GM19467 (cell line): ENCODE results near the gene FGF13.

Experiments
- ATAC-seq: cut with Tn5 transposase; IDR thresholded peaks from one replicate; pipeline ENCODE4 v1.9.1; 2021; ENCODE audit warnings: mild to moderate bottlenecking, moderate library complexity; ENCODE audit not compliant: unreplicated experiment

Gene FGF13

DNA sequence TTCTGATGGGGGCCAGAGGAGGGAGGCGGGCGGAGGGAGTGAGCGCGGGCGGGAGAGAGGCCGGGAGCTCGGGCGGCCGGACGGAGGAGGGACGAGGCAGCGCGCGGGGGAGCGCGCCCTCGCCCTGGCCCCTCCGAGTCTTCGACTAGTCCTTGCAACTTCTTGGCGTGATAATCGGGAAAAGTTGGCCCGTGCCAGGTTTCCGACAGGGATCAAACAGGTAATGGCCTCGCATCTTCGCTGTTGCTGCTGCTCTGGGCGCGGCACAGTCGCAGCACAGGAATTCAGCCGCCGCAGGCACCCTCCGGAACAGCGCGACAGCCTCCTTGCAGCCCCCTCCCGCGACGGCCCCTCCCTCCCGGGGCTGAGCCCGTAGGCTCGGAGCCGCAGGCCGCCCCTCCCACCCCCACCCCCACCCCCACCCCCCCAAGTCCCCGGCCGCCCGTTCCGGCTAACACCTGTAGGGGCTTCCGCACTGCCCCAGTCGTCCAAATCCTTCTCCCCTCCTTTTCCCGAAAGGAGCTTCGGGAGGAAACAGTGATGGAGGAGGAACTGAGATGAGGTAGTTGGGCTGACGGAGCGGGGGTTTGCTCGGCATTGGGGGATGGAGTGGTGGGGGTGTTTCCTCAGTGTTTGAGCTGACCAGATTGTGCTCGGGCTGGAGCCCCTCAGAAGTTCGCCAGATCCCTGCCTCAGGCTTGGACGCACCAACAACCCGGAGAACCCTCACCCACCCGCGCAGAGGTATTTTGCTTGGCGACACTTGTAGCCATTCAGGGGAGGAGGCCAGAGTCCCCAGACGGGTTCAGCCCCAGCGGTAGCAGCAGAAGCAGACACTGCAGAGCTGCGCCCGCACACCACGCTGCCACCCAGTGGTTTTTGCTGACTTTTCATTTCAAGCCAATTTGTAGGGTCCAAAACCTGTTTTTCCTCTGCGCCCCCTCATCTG lies at the start of gene FGF13:
FGF13 (minus strand) TSS at position 319 of the 949 bp plus-strand sequence. CDS start 714 bp downstream, outside the sequence.
- no peak for ATAC-seq

DNA sequence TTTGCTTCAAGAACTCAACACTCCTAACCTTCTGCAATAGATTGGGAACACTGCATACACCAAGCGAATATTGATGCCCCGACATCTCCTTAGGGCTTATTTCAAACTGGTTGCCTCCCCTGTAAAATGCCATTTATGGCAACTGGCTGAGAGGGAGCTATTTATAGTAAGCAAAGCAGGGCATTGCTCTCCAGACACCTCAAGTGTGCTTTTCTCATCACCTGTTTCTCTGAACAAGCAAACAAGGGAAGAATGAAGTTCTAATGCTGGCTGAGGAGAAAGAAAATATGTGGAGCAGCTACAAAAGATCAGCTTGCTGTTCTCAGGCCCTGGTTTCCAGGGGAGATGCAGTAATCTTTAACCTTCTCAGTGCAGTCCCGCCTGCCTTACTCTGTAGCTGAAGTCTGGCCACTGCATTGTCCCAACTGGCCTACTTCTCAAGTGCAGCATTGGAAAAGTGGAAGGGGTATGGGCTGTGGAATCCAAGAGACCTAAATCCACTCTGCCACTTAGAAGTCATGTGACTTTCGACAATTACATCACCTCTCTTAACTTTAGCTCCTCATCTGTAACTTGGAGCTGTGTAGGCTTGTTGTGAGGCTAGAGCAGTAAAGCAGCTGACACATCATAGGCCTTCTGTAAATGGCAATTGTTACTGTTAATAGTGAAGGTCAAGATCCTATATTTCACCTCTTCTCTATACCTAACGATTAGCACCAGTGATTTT lies 47.9 kb upstream of the FGF13 start:
- ATAC-seq = no peak

DNA sequence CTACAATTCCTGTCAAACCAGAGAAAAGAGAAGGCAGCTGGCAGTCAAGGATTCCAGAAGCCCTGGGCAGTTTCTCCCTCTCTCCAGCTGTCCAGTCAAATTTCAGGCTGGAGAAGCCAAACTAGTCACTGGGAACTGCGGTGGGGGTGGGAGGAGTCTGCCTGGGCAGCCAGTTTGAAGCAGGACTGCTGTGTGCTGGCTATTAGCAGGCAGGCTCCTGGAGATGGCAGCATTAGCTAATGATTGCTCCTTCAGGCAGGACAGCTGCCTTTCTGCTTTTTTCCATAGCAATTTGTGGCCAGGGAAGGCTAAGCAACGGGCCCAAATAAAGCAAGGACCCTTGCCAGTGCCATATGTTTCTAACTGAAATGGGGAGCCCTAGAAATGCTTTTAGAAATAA lies 44.7 kb upstream of the FGF13 start:
- ATAC-seq = no peak

DNA sequence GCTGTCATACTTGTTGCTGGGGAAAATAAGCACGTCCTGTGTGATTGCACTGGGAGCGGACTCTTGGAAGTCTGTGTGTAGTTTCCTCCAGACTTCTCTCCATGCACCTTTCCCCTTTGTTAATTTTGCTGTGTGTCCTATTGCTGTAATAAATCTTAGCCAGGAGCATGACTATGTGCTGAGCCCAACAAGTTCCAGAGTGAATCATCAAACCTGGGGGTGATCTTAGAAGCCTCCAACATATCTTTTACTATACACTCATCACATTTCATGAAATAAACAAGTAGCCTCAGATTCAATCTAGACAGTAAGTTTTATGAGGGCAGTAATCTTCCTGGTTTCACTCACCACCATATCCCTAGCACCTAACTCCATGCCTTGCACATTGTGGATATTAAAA lies 43.3 kb upstream of the FGF13 start:
- ATAC-seq = no peak

DNA sequence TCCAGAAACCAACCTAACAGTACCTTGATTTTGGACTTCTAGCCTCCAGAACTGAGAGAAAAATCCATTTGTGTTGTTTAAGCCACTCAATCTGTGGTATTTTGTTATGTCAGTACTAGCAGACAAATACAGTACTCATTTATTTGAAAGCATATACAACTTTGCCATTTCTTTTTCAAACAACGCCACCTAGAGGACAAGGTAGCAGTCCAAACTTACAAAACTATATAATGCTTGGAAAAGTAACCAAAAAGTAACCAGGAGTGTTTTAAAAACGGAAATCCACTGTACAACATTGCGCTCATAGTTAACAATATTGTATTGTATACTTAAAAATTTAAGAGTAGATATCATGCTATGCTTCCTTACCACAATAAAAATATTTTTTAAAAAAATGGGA lies 37.0 kb upstream of the FGF13 start:
- ATAC-seq = no peak

DNA sequence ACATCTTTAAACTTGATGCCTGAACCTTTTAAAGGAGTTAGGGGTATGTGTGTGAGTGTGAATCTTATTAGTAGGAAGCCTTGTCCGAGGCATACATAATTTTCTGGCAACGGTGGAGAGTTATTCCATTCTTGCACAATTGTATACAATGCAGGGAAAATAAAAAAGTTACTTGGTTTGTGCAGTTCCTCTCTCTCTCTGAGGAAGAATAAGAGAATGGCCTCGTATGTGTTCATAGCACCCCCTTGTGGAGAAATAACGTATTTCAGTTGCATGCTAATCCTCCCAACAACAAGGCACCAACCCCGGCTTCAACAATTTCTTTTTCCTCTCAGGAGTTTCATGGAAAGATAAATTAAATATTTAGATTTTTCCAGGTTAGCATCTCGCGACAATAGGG lies 33.7 kb upstream of the FGF13 start:
- ATAC-seq = no peak

DNA sequence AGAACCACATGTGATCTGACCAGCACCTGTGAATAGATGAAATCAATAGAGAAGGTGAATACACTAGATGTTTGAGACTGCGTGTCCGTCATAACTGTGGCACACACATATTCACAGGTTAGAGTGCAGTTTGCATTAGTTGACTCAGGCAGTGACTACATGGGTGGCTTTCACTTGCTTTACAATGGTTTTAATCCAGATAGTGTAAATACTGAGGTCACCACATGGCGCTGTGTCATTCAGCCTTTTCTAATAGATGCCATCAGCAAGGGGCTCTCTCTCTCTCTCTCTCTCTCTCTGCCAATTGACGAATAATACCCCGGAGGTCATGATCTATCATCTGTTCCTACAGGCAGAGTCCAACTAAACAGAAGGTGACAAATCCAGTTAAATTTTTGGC lies 30.7 kb upstream of the FGF13 start:
- ATAC-seq = no peak

DNA sequence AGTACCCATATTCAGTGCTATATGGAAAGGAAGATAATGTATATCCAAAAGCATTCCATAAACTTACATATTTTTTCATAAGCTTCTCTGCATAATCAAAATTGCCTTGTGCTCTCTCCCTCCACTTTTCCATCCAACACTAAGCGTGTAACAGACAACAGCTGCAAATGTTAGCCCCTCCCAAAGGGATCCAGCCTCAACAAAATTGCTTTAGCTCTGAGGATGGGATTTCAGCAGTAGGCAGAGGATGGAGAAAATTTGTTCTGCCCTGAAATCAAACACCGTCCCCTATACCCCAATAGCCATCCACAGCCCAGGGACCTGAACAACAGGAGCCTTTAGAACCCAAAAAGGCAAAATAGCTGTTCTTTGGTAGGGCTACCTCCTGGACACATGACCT lies 28.8 kb upstream of the FGF13 start:
- no peak for ATAC-seq

DNA sequence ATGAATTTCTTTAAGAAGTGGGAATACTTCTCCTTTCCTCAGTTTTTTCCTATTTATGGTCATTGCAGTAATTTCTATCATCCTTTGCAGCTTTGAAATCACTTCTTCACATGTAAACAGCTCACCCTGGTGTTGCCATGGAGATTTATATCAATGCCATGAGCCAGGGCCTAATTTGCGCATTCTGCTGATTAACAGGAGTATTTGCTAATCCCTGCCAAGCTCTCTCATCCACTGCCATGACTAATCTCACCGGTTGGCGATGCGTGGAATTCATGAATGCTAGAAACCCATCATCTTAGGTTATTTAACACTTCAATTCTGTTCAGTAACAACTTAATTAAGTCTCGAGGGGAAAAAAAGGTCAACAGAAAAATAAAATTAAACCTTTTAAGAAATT lies 11.8 kb upstream of the FGF13 start:
- no peak for ATAC-seq

DNA sequence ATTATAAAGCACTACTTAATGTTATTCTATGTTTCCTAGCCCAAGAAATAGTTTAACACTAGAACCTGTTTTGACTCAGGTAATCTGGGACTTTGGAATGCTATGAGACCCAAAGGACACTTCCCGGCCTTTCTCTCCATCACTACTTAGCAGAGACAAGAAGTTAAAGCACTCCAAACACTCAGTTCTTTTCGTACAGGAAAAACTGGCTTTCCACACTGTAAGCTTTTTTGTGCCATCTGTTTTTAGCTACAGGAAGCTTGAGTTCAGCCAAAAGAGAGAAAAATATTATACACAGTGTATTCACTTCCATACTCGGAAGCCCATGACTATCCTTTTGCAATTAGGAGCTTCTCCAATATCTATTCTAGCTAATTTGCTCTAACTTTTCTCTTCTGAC lies 7.9 kb upstream of the FGF13 start:
- no peak for ATAC-seq

DNA sequence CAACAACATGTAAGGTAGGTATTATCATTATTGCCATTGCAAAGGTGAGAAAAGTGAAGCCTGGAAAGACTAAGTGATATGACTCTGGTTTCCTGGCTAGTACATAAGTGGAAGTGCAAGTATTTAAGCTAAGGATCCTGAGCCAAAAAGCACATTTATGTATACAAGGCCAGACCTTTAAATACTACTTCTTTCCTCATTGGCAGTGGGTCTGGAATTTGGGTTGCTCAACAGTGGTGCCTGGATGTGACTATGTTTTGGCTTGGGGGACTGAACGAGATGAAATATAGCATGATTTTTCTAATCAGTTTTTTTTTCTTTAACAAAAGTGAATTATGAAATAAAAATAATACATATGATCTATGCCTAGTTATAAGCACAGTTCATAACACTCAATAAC lies 7.4 kb upstream of the FGF13 start:
- no peak for ATAC-seq

DNA sequence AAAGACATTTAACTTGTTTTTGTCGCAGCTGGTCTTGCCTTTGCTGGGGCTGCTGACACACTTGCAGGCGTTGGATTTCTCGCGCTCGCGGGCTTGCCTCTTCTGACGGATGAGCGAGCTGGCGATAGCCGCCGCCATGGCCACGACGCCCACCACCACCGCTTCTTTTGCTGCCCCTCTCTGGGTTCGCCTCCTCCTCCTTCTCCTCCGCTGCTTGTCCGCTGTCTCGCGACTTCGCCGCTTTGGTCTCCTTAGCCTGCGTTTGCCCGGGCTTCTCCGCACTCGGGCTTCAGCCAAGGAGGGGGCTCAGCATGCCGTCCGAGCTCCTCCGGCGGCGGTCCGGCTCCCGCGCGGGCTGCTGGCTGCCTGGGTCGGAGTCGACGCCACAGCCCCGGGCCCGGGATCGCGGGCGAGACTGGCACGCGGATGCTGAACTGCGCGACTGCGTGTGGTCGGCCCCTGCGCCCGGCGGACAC lies 613 bp downstream of the FGF13 start:
- ATAC-seq = no peak

DNA sequence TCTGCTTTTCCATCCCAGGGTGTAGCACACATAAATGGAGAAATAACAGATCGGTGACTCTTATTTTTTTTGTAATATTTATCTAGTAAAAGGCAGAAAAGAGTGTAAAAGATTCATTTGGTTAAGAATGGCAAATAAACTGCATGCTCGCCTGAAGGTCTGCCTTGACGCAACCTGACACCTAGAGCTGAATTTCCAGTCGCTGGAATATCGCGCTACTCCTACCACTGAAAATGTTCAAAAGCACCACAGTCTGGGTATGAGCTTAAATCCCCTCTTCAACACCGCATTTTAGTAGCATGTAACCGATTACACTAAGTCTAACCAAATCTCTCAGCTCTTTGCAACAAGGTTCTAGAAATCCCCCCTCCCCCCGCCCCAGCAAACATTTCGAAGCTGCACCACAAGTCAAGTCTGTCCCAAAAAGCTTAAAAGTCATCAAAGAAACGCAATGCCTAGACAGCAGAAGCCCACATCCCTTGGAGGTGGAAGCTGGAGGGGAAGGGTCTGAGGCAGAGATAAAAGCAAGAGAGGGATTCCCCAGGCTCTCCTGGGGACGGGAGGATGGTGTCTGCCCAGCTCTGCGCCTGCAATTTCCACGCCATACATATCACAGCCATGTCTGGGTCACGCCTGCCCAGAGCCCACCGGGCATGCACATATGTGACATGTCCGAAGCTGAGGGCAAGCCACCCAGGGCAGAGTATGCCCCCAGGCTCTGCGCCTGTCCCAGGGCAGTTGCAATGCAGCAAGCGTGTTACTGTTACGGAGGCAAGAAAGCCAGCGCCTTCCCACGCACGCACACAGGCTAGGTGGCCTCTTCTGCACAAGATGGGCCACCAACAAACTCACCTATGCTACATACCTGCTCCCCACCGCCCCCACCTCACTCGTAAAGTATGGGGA lies 1.4 kb downstream of the FGF13 start:
- ATAC-seq = no peak

DNA sequence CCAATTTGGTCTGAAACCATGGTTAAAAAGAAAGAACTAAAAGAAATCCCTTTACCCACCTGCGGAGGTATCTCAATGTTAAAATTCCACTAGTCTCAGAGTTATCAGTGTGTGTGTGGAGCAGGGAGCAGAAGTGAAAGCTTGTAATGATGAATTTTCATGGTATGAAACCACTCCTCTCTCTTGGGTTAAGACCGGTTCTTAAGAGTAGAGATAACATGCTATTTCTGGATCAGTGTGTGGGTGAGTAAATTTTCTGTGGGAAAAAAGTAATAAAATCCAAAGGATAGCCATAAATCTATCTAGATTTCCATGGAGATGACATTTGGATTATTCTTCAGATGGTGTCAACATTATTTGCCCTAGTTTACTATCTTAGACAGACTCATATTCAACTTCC lies 3.2 kb downstream of the FGF13 start:
- no peak for ATAC-seq

DNA sequence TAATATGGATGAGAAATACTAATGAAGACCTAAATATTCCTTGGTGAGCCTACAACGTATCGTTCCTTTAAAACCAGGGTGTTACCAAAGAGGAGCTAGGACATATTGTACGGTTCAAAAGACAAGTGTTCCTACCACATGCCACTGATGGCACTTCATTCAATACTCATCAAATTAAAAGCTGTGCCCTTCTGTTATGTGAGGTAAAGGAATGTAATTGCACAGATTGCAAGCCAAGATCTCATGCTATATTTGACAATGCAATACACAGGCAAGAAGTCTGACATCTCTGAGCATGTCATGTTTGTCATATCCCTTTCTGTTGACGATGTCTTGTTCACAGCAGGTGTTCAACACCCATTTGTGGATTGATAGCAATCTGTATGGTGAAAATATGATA lies 6.9 kb downstream of the FGF13 start:
- no peak for ATAC-seq

DNA sequence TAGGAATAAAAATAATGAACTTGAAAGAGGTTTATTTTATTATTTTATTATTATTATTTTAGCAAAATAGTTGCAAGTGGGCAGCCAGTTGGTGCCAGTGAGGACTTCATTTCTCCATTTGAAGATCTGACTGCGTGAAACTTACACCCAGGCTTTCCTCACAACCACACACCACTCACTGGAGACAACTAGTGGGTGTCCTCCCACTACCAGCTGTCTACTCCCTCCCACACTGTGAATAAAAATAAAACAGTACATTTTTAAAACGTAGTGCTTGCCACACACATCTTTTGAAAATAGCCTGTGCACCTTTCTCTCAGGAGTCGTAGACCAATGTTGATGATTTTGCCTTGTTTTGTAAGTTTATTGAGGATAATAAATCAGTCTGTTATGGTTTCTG lies 7.4 kb downstream of the FGF13 start:
- no peak for ATAC-seq

DNA sequence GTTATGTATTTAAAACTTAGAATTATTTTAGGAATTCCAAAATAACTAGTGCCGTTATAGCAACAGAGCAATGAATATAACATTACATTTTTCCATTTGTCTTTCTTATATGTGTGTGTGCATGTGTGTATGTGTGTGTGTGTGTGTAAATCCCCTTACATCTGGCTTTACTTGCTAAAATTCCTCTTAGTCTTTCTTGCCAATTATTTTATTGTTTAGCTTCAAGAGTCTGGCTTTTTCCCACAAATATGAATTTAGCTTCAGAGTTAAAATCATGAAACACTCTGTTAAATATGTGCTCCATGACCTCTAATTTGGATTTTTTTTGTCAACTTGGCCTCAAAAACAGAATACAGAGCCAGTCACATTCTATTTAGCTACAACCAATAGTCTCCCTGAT lies 18.9 kb downstream of the FGF13 start:
- no peak for ATAC-seq

DNA sequence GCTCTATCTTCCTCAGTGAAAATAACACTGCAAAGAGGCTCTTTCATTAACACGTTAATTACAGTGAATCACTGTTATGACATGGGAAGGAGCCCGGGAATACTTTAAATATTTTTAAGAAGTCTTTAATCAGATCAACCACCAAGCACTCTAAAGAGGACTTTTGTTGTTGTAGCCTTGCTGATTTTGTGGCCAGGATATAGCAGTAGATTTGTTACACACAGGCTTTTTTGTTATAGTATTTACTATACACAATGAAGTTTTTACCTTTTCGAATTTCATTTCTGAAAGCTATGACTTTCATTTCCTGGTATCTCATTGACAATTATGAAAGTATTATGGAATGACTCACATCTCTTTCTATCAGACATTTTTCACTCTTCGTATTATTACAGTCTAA lies 20.3 kb downstream of the FGF13 start:
- ATAC-seq = no peak

DNA sequence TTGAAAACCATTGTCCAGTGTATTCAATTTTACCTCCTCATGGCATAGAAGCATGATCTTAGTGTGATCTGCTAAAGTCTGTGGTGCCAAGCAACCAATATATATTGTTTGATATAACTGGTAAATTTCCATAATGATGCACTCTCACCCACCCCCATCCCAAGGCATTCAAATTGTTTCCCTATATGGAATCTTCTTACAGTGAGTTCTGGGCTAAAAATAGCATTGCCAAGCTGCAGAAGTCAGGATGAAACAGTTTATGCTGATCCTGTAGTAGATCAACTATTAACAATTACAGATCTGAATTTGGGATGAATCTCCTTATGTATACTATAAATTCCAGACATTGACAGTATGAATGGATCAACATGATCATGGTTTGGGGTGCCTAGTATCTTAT lies 20.9 kb downstream of the FGF13 start:
- no peak for ATAC-seq

DNA sequence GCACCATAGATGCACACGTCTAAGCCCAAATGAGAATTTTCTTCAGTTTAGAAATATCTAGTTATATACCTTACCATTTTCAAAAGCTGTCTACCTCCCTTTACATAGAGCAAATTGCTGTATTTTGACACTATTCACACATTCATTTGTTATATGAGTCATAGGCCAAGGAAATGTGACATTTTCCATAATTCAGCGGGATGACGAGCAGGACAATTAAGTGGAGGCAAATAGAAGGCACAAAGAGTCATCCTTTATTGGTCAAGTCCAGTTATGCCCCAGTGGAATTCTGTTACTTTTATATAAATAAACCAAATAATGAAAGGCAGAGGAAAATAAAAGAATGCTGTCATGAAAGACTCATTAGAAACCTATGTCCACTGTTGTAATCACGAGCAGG lies 27.9 kb downstream of the FGF13 start:
- no peak for ATAC-seq

DNA sequence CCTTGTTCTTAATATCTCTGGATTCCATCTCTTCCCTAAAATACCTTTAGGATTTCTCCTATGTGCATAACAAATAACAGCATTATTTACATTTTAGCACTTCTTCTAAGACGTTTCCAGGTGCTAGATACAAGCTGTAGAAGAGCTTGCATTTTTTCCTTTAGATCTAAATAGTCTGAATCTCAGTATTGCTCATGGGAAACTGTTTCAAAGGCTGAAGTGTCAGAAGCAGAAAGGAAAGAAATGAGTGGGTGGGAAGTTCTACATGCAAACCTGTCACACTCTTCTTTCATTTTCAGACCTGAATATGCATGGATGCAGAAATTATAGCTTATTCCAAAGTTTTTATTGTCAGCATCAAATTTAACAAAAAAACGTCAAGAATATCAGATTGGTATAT lies 41.8 kb downstream of the FGF13 start:
- no peak for ATAC-seq
